GM13976 (cell line): ENCODE data around the gene ATP11B.

ENCODE experiments used
- DNase-seq: peaks from one replicate; pipeline ENCODE4 v3.0.0; 2012; ENCODE audit warnings: low spot score
- CTCF ChIP-seq: IDR thresholded peaks from 2 replicates; pipeline ENCODE4 v1.5.1; 2012; ENCODE audit warnings: borderline replicate concordance, mild to moderate bottlenecking; ENCODE audit not compliant: insufficient read depth; ENCODE audit errors: extremely low read depth, missing control alignments, control extremely low read depth
- in situ Hi-C: fragments of 300-500 bp; cut with MboI; formaldehyde crosslinking; loops from one replicate; pipeline ENCODE4 v1.12.0; 2022; ENCODE audit warnings: low sequenced_read_pairs, mixed read lengths, inconsistent platforms; ENCODE audit not compliant: unreplicated experiment

ATP11B gene

GRCh38 chr3:182906036-182906435 lies 112.7 kb downstream of the ATP11B start:
- in situ Hi-C loops, result no loop called here
- no peak for DNase-seq
- no peak for TF ChIP-seq CTCF

DNA sequence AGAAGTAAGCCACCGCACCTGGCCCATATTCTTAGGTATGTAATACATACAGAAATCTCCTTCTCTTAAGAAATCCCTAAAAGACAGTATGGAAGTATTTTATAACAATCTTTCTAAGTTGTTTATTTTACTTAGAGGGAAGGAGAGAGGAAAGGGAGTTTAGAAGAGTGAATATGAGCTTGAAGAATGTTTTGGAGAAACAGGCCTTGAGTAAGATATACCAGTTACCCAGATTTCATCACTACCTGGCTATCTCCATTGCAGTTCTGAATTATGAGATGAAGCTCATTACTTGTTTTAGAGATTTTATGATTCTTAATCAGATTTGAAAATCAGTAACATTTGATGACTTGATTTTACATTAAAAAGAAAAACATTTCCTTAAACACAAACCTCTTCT lies 115.2 kb downstream of the ATP11B start:
- TF ChIP-seq CTCF, result no peak
- DNase-seq, result no peak
- in situ Hi-C loops, result no loop called here

- TF ChIP-seq CTCF, result no peak
- in situ Hi-C loops, result no loop called here
- DNase-seq, result peak; percentile 26
Observed at GRCh38 chr3:182909318-182910040, 116.2 kb downstream of the ATP11B start.

GRCh38 chr3:182910936-182911781 lies 117.9 kb downstream of the ATP11B start:
- DNase-seq, result no peak
- TF ChIP-seq CTCF, result no peak
- in situ Hi-C loops, result no loop called here

DNA sequence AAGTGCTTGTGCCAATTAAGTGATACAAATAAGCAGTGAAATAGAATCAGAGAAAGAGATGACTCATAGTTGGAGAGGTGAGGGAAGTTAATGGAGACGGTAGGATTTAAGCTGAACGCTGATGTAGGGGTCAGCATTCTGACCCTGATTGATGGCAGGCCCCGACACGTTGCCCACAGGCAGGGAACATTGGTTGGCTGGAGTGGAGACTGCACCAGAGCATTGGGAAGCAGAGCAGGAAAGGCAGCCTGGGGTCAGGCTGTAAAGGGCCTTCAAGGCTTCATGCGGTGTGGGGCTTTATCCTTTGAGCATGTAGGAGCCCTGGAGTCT lies 118.4 kb downstream of the ATP11B start:
- no peak for TF ChIP-seq CTCF
- in situ Hi-C loops, result no loop called here
- no peak for DNase-seq

DNA sequence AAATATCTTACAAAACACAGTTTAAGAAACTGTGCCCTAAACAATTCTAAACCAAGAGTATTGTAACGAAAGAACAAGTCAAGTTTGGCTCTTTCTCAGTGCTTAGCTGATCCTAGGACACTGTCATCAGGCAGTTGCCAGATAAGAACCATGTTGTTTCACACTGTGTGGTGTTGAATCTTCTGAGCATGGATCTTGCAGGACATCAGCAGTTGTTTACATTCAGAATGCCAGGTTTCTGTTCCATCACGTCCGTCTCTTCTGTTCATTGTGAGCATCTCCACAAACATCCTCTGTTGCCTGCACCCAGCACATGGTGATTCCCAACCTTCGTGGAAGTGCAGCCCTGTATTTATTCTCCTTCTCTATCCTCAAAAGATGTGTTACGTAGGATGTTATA lies 119.2 kb downstream of the ATP11B start:
- in situ Hi-C loops, result no loop called here
- TF ChIP-seq CTCF, result no peak
- DNase-seq, result no peak

DNA sequence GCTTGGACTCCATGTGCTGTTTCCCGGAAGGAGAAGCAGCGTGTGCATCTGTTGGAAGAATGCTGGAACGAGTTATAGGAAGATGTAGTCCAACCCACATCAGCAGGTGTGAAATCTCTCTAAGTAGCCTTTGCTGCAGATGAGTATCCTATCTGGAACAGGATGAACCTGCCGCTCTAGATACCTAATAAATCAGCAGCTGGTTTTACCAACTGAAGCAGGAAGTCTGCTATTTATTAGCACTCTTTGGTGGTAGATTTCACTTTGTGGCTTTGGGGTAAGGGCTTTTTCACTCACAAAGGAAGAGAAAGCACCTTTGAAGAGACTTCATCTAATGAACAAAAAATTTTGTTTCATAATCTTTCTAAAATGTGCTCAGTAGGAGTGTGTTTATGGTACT lies 120.6 kb downstream of the ATP11B start:
- DNase-seq, result peak; percentile 33
- in situ Hi-C loops, result no loop called here
- no peak for TF ChIP-seq CTCF
